Osteoblast (primary cell): ENCODE results near the gene MTA1. TPM values are rescaled to one million over a fixed set of nuclear protein-coding genes. Genes with fewer than 3 reads are reported as not detected.

Experiments
- DNase-seq: peaks from one replicate; pipeline ENCODE4 v3.0.0; 2011; ENCODE audit warnings: low spot score, mixed read lengths; ENCODE audit not compliant: insufficient read length; ENCODE audit errors: missing footprints
- H2AFZ ChIP-seq: 2 replicates; pipeline ENCODE4 v1.6.0; 2011; ENCODE audit warnings: mild to moderate bottlenecking, low read length
- H3K27ac ChIP-seq: 2 replicates; pipeline ENCODE4 v1.5.1; 2011; ENCODE audit warnings: mild to moderate bottlenecking, low read depth, low read length, moderate library complexity
- H3K27me3 ChIP-seq: 2 replicates; pipeline ENCODE4 v1.6.0; 2012; ENCODE audit warnings: mild to moderate bottlenecking, control low read depth, inconsistent platforms, low read length, moderate library complexity; ENCODE audit not compliant: insufficient read depth
- H3K36me3 ChIP-seq: 2 replicates; pipeline ENCODE4 v1.5.1; 2011; ENCODE audit warnings: mild to moderate bottlenecking, low read length, control low read depth, moderate library complexity; ENCODE audit not compliant: insufficient read depth
- H3K4me1 ChIP-seq: 2 replicates; pipeline ENCODE4 v1.5.1; 2011; ENCODE audit warnings: mild to moderate bottlenecking, low read length, control low read depth, moderate library complexity; ENCODE audit not compliant: insufficient read depth
- H3K4me2 ChIP-seq: 2 replicates; pipeline ENCODE4 v1.6.0; 2011; ENCODE audit warnings: mild to moderate bottlenecking, low read length; ENCODE audit not compliant: insufficient read depth
- H3K4me3 ChIP-seq: fragments of 200-600 bp; sonication (generic); 3 replicates; pipeline ENCODE4 v1.5.1; 2012; ENCODE audit warnings: mild to moderate bottlenecking, low read length, inconsistent platforms; ENCODE audit not compliant: insufficient read depth
- H3K79me2 ChIP-seq: 2 replicates; pipeline ENCODE4 v1.6.0; 2012; ENCODE audit warnings: mild to moderate bottlenecking, low read length, control low read depth, inconsistent platforms; ENCODE audit not compliant: insufficient read depth
- H3K9me3 ChIP-seq: 2 replicates; pipeline ENCODE4 v1.5.1; 2011; ENCODE audit warnings: low read depth, low read length, control low read depth
- H4K20me1 ChIP-seq: 2 replicates; pipeline ENCODE4 v1.6.0; 2012; ENCODE audit warnings: mild to moderate bottlenecking, low read length, control low read depth; ENCODE audit not compliant: insufficient read depth
- total RNA-seq: library from RNA; depleted of rRNA; stranded (reverse); fragments of >200 nt; gene quantifications from 2 replicates; pipeline ENCODE4 v1.2.3, GENCODE V29; 2012
- TF ChIP-seq, protein P1 (sequence below): IDR thresholded peaks from 2 replicates; pipeline ENCODE4 v1.5.1; 2011; ENCODE audit warnings: mild to moderate bottlenecking, low read depth, low read length, moderate library complexity; ENCODE audit errors: extremely low read depth

MTA1 gene
- total RNA-seq, 1 donor = 60.4 TPM

DNA sequence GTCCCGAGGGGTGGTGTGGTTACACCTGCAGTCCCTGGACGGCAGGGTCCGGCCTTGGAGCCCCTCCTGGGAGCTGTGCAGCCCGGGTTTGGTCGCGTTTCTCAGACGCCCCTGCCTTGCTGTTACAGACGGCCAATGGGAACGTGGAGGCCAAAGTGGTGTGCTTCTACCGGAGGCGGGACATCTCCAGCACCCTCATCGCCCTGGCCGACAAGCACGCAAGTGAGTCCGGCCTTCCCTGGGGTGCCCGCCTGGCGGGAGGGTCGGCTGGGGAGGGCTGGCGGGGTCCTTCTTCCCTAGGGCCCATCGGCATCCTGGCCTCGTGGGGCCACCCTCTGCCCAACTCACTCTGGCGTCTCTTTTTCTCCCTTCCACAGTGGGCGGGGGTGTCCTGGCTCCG, 25.7 kb downstream of the MTA1 start:
- Histone ChIP-seq H3K79me2 (peaks cover 37% of the 10 kb centered on the region), H2AFZ (no peak overlapping the region), H4K20me1 (peaks cover 19% of the 10 kb centered on the region), H3K36me3 (peaks cover 12% of the 10 kb centered on the region), H3K27me3 (no peaks in the 10 kb centered on the region), H3K4me1 (no peaks in the 10 kb centered on the region), H3K4me2 (no peak overlapping the region), H3K9me3 (no peaks in the 10 kb centered on the region), H3K4me3 (no peak overlapping the region), H3K27ac (no peak overlapping the region)
- TF ChIP-seq, protein P1, sequence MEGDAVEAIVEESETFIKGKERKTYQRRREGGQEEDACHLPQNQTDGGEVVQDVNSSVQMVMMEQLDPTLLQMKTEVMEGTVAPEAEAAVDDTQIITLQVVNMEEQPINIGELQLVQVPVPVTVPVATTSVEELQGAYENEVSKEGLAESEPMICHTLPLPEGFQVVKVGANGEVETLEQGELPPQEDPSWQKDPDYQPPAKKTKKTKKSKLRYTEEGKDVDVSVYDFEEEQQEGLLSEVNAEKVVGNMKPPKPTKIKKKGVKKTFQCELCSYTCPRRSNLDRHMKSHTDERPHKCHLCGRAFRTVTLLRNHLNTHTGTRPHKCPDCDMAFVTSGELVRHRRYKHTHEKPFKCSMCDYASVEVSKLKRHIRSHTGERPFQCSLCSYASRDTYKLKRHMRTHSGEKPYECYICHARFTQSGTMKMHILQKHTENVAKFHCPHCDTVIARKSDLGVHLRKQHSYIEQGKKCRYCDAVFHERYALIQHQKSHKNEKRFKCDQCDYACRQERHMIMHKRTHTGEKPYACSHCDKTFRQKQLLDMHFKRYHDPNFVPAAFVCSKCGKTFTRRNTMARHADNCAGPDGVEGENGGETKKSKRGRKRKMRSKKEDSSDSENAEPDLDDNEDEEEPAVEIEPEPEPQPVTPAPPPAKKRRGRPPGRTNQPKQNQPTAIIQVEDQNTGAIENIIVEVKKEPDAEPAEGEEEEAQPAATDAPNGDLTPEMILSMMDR = no peak
- no peak for DNase-seq

DNA sequence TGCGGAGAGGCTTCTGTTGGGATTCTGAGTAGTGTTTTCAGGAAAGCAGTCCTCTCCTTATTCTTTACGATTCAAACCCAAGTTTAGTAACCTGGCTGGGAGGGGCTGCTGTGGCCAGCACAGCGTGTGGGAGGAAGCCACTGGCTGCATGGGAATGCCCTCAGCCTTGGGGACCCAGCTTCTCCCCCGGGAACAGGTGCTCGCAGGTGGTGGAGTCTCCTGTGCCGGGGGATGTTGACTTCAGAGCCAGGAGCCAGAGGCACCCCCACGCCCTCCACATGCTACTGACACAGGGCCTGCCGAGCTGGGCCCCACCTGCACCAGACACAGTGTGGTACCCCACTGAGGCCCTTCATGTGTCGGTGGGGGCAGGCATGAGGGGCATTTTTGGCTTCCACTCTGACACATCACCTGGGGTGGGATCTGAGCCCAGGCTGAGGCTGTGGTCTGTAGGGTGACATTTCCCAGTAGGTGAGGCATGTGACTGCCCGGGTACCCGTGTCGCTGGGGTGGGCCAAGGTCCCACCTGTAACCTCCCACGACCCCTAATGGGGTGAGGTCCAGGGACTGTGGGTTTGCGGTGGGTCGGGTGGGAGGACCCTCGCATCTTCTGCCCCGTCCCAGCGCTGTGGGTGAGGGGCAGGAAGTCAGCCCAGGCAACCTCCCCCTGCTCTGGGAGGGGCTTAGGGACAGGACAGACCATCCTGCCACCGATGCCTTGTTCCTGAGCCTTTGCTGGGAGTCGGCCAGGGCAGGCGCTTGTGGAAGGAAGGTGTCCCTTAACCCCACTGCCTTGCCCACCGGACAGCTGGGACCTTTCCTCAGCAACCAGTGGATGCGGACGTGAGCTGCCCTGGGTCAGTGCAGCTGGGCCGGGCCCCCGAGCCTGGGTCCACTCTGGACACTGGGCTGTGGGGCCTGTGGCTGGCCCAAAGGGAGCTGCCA, 26.5 kb downstream of the MTA1 start:
- Histone ChIP-seq H2AFZ (no peak overlapping the region), H3K36me3 (peaks cover 20% of the 10 kb centered on the region), H3K27ac (no peak overlapping the region), H3K79me2 (peaks cover 31% of the 10 kb centered on the region), H3K4me3 (no peak overlapping the region), H3K9me3 (no peaks in the 10 kb centered on the region), H3K4me2 (no peak overlapping the region), H3K27me3 (no peaks in the 10 kb centered on the region), H4K20me1 (peaks cover 16% of the 10 kb centered on the region), H3K4me1 (no peaks in the 10 kb centered on the region)
- TF ChIP-seq, protein P1 = no peak
- DNase-seq = no peak

DNA sequence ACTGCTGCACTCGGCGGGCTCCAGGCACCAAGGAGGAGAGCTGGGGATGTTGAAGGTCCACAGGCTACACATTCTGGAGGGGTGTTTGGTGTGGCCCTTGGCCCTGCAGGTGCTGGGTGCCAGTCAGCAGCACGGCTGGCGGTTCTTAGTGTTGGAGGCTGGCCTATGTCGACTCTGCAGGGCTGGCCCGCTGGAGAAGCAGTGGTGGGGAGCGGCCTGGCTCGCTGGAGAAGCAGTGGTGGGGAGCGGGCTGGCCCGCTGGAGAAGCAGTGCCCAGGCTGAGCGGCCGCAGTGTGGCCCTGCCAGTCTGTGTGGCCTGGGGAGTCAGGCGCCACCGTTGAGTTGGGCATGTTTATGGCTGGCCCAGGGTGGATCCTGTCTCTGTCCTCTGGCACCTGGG, 27.3 kb downstream of the MTA1 start:
- no peak overlapping the region for H3K4me2 ChIP-seq
- H2AFZ ChIP-seq = no peak overlapping the region
- no peaks in the 10 kb centered on the region for H3K9me3 ChIP-seq
- no peak overlapping the region for H3K4me3 ChIP-seq
- no peaks in the 10 kb centered on the region for H3K27me3 ChIP-seq
- TF ChIP-seq, protein P1 = no peak
- H3K79me2 ChIP-seq = peaks cover 29% of the 10 kb centered on the region
- H3K4me1 ChIP-seq = no peaks in the 10 kb centered on the region
- H4K20me1 ChIP-seq = peaks cover 16% of the 10 kb centered on the region
- peaks cover 25% of the 10 kb centered on the region for H3K36me3 ChIP-seq
- H3K27ac ChIP-seq = no peak overlapping the region
- no peak for DNase-seq
